HG03354 (cell line): ENCODE results near the gene ATP8A2.
"Not testable (repeated sequence)": the region's sequence is repeated elsewhere in the genome, so short reads cannot be mapped to it uniquely, and the experiment has no call there.

ENCODE experiments used
- ATAC-seq: cut with Tn5 transposase; IDR thresholded peaks from one replicate; pipeline ENCODE4 v1.9.1; 2021; ENCODE audit warnings: mild to moderate bottlenecking; ENCODE audit not compliant: unreplicated experiment, poor library complexity, severe bottlenecking

ATP8A2 gene

DNA sequence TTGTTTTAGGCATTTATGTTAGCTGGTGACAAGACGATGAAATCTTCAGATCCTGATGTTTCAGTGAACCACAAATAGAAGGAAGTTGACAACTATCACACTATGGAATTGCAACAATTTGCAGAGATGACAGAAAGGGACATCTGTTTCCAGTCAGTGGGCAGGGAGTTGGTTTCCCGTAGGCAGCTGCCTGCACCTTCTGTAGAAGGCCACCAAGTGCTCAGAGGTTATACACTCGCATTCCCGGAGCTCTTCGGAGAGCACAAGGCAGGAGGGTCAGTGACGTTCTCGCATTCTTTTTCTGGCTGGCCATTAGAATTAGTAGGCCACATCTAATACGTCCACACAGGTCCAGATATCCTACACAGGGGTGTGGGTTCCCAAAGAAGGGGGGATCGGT lies 550.6 kb downstream of the ATP8A2 start:
- no peak for ATAC-seq

- no peak for ATAC-seq
Observed at GRCh38 chr13:25923217-25924085, 551.7 kb downstream of the ATP8A2 start.

- no peak for ATAC-seq
Observed at GRCh38 chr13:25927363-25927762, 555.6 kb downstream of the ATP8A2 start.

DNA sequence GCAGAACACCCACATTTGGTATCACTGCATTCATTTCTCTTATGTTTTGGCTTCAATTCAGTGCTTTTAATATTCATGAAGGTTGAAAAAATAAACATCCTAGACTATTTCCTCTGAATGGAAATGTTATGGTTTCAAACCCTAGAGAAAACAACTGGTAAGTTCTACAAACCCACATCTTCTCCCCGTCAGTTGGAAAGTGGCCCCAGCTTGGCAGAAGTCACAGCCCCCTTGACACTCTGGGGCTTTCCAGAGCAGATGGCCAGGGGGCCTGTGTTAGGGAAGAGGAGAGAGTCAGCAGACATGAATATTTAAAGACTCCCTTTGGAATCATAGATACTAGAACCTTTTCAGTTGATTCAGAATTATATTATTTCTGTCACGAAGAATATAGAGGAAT lies 556.2 kb downstream of the ATP8A2 start:
- no peak for ATAC-seq

GRCh38 chr13:25928941-25929505 lies 557.2 kb downstream of the ATP8A2 start:
- no peak for ATAC-seq

GRCh38 chr13:25929816-25930215 lies 558.0 kb downstream of the ATP8A2 start:
- no peak for ATAC-seq

DNA sequence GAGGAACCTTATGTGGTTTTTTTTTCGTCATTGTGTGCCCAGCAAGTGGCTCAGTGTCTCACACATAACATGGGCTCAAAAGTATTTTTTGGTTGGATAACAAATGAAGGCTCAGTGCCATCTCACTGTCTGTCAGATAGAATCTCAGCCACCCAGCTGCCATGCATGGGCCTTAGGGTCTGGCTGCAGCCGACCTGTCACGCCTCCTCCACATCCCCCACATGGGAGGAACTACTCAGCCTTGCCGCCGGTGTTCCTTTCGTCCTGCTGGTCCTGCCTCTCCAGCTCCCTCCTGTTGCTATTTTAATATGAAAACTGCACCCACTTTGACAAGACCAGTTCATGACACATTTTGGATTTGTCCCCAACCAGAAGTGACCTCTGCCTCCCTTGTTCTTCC lies 558.9 kb downstream of the ATP8A2 start:
- ATAC-seq: no peak

DNA sequence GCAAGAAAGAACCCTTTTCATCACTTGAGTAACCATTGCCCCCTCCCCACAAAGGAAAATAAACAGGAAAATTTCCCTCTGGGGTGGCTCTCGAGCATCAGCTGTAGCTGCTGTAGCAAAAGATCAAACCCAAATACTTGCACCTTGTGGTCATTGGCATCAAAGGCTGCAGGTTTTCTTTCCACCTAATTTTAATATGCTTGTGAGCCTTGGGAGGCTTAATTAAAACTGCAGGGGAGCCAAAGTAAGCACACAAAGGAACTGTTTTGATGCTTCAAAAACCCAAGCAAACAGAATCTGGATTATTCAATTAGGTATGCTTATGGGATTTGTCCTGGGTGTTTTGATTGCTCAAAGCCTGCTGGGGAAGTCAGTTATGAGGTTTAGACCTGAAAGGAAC lies 560.6 kb downstream of the ATP8A2 start:
- ATAC-seq: no peak

DNA sequence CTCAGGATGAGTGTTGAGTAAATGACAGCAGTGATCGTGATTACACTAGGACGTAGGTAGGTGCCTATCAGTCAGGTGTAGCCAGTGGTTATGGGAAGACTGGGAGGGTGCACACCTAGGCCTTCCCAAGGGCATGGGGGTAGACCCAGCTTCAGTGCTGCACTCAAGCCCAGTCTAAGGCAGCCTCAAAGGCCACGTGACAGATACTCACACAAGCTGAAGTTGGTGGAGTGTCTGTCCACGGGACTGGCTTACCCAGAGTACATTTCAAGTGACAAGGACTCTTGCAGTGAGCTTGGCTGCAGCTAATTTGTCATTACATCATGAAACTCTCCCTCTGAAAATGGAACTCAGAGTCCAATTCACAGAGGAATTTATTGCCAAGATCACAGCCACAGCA lies 561.7 kb downstream of the ATP8A2 start:
- no peak for ATAC-seq

- no peak for ATAC-seq
Observed at GRCh38 chr13:25934127-25934526, 562.4 kb downstream of the ATP8A2 start.

- ATAC-seq: no peak
Observed at GRCh38 chr13:25939961-25940687, 568.4 kb downstream of the ATP8A2 start.

DNA sequence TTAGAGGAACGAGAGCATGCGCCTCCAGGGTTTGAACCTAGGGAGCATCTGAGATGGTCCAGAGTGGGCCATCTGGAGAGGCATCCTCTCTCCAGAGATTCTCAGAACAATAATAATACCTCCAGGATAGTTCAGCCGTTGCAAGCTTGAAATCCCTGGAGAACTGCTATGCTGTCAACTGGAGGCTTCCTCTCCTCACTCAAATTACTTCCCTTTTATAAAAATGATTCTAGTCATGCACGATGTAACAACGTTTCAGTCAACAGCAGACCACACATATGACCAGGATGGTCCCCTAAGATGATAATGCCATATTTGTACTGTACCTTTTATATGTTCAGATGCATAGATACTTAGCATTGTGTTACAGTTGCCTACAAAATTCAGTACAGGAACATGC lies 571.3 kb downstream of the ATP8A2 start:
- ATAC-seq: no peak

GRCh38 chr13:25943658-25944057 lies 571.9 kb downstream of the ATP8A2 start:
- ATAC-seq: no peak

GRCh38 chr13:25945596-25945995 lies 573.8 kb downstream of the ATP8A2 start:
- ATAC-seq: no peak

DNA sequence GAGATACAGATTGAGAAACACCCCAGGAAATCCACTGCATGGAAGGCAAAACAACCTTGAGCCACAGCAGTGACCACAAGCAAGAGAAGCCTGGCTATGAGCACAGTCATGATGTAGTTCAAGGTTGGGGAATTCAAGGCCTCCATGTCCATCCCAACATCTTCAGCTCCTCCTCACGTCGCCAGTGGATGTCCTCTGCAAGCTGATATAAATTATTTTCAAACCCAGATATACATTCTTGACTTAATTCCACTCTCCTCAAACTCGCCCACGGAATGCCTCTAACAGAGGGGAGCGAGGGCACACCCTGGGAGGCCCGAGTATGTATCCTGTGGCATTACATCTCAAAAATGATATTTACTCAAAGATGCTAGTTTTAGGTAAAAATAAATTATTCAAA lies 574.5 kb downstream of the ATP8A2 start:
- ATAC-seq: no peak

- ATAC-seq: no peak
Observed at GRCh38 chr13:25948910-25949309, 577.1 kb downstream of the ATP8A2 start.

DNA sequence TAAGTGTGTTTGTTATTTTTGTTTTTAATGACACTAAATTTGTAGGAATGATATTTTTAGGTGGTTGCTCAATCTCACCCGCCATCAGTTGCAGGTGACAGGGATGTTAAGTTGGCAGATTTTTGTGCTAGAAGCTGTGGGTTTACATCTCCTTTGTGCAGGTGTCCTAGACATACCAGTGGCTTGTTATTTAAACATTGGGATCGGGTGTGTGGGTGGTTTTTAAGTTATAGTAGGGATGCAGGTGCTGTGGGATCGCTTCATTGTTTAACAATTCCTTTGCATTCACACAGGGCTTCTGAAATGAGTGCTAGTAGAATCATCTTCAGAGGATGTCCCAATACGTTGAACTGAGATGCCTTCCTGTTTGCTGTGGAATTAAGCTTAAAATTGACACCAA lies 580.1 kb downstream of the ATP8A2 start:
- no peak for ATAC-seq

- not testable (repeated sequence) for ATAC-seq
Observed at GRCh38 chr13:25954080-25954479, 582.3 kb downstream of the ATP8A2 start.

DNA sequence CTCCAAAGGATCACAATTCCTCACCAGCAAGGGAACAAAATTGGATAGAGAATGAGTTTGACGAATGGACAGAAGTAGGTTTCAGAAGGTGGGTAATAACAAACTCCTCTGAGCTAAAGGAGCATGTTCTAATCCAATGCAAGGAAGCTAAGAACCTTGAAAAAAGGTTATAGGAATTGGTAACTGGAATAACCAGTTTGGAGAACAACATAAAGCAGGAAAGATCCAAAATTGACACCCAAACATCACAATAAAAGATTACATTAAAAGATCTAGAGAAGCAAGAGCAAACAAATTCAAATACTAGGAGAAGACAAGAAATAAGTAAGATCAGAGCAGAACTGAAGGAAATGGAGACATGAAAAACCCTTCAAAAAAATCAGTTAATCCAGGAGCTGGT lies 583.2 kb downstream of the ATP8A2 start:
- ATAC-seq: not testable (repeated sequence)

DNA sequence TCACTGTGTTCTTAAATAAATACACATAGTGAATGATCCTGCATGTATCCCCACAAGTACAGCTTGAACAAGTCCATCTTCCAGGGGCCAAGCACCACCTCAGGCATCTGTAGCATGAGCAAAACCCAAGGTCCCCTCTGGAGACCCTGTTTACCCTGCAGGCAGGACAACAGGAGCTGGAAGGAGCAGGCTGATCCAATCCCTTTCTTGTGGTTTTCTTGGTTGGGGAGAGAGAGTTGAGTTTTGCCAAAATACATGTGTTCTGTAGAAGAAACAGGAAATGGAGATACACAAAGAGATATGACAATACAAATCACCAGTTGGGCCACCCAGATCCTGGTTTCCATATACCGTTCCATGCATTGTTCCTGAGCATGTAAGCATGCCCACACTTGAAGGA lies 587.2 kb downstream of the ATP8A2 start:
- ATAC-seq: no peak

DNA sequence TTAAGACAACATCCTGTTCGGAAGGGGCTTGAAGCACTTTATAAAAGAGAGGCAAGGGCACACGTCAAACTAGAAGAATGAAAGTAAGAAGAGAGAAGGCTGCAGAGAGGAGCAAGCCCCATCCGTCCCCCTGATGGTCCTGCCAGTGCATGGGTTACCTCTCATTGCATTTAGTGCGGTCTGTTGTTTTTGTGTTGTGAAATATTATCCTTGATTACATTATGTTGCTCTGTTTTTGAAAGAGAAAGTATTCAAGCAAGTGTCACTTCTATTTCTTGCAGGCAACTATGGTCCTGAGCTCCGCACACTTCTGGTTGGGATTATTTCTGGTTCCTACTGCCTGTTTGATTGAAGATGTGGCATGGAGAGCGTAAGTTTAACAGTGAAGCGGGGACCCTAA lies 589.5 kb downstream of the ATP8A2 start:
- ATAC-seq: no peak
